SU-DHL-6 (cell line): ENCODE data around the gene QKI.

ENCODE experiments used
- H2AFZ ChIP-seq: fragments of 200-600 bp; sonication (generic); 2 replicates; pipeline ENCODE4 v1.6.1; 2014; ENCODE audit warnings: low read depth, mild to moderate bottlenecking, moderate library complexity, mixed read lengths, antibody characterized with exemption, low read length; ENCODE audit not compliant: severe bottlenecking
- H3F3A ChIP-seq: fragments of 200-600 bp; shearing (Covaris generic); 2 replicates; pipeline ENCODE4 v1.6.0; 2016; ENCODE audit warnings: antibody characterized with exemption, mild to moderate bottlenecking; ENCODE audit not compliant: insufficient read depth
- H3K27ac ChIP-seq: fragments of 200-600 bp; sonication (generic); 2 replicates; pipeline ENCODE4 v1.5.1; 2016; ENCODE audit warnings: low read depth, mild to moderate bottlenecking, low read length, moderate library complexity, mixed read lengths
- H3K27me3 ChIP-seq: fragments of 200-600 bp; sonication (generic), shearing (Covaris generic); 2 replicates; pipeline ENCODE4 v1.6.0; 2014; ENCODE audit warnings: mild to moderate bottlenecking, low read length
- H3K36me3 ChIP-seq: fragments of 200-600 bp; sonication (generic); 2 replicates; pipeline ENCODE4 v1.6.1; 2014; ENCODE audit warnings: mild to moderate bottlenecking, low read length, mixed read lengths
- H3K4me2 ChIP-seq: fragments of 300-600, 200-600 bp; shearing (Covaris generic), sonication (generic); 2 replicates; pipeline ENCODE4 v1.6.0; 2014; ENCODE audit warnings: low read length, low read depth, mild to moderate bottlenecking; ENCODE audit not compliant: poor library complexity, severe bottlenecking
- H3K4me3 ChIP-seq: fragments of 200-600 bp; sonication (generic); 2 replicates; pipeline ENCODE4 v1.5.1; 2014; ENCODE audit warnings: antibody characterized with exemption, low read length, mild to moderate bottlenecking, mixed read lengths; ENCODE audit not compliant: insufficient read depth, poor library complexity, severe bottlenecking
- H3K79me2 ChIP-seq: fragments of 200-600 bp; sonication (generic); 2 replicates; pipeline ENCODE4 v1.6.1; 2014; ENCODE audit warnings: mild to moderate bottlenecking, low read length, moderate library complexity; ENCODE audit not compliant: insufficient read depth
- H3K9ac ChIP-seq: fragments of 200-600 bp; sonication (generic); 2 replicates; pipeline ENCODE4 v1.7.0; 2014; ENCODE audit warnings: mild to moderate bottlenecking, low read length
- H3K9me2 ChIP-seq: fragments of 200-600 bp; sonication (generic); replicated peaks from 2 replicates; pipeline ENCODE4 v1.6.1; 2014; ENCODE audit warnings: low read length; ENCODE audit not compliant: insufficient read depth
- H3K9me3 ChIP-seq: fragments of 200-600 bp; sonication (generic); 2 replicates; pipeline ENCODE4 v1.6.1; 2014; ENCODE audit warnings: low read length, mixed read lengths; ENCODE audit not compliant: insufficient read depth
- H4K20me1 ChIP-seq: fragments of 200-600 bp; sonication (generic); 2 replicates; pipeline ENCODE4 v1.6.1; 2014; ENCODE audit warnings: low read depth, mild to moderate bottlenecking, antibody characterized with exemption, low read length, moderate library complexity, mixed read lengths
- EZH2phosphoT487 ChIP-seq: fragments of 200-600 bp; sonication (generic), shearing (Covaris generic); conservative IDR thresholded peaks from 2 replicates; pipeline ENCODE4 v1.6.1; 2018; ENCODE audit warnings: mild to moderate bottlenecking, antibody characterized with exemption, low read length, moderate library complexity, mixed read lengths
- TF ChIP-seq, protein P1 (sequence below): fragments of 200-600 bp; sonication (generic); IDR thresholded peaks from one replicate; pipeline ENCODE4 v1.5.1; 2017; ENCODE audit warnings: antibody characterized with exemption, mild to moderate bottlenecking, low read length, moderate library complexity; ENCODE audit not compliant: insufficient read depth, poor library complexity, severe bottlenecking

QKI gene

DNA sequence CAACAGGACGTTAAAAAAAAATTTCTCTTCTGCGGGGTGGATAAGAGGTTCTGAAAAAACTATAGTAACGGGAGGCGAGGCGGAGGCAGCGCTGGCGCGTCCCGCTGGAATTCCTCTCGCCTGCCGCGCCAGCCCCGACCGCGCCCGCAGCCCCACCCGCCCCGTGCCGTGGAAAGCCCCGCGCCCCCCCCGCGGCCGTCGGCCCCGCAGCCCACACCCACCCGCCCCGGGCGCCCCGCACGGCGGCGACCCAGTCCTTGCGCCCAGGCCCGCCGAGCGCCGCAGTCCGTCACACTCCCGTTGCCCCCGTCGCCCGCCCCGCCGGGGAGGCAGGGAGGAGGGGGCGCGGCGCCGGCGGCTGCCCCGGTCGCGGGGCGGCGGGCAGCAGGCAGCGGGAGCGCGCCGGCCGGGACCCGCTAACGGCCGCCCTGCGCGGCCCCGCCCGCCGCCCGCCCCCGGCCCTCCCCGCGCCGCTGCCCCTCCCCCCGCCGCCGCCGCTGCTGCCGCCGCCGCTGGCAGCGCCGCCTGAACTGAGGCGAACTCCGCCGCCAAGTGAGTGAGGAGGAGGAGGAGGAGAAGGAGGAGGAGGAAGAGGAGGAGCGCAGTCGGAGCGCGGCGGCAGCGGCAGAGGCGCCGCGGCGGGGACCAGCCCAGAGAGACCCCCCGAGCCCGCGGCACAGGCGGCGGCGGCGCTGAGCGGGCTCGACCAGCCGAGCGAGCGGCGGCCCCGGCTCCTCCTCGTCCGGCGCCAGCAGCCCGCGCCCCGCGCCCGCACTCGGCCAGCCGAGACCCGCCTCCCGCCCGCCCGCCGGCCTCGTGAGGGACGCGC, at the start of gene QKI:
QKI (plus strand) TSS at position 602 of the 829 bp plus-strand sequence. CDS start 476 bp downstream, outside the sequence.
- Histone ChIP-seq H3F3A (peaks cover 18% of the 10 kb centered on the region), H3K27me3 (no peaks in the 10 kb centered on the region), H2AFZ (peak within 1 kb of the TSS; percentile 93), H3K4me2 (peak within 1 kb of the TSS; percentile 97), H3K9ac (peak within 1 kb of the TSS; percentile 84), H3K9me2 (no peaks in the 10 kb centered on the region), H3K9me3 (no peaks in the 10 kb centered on the region), H3K4me3 (peak within 1 kb of the TSS; percentile 79), H4K20me1 (peaks cover 21% of the 10 kb centered on the region), H3K27ac (peak within 1 kb of the TSS; percentile 82), H3K36me3 (no peaks in the 10 kb centered on the region), H3K79me2 (peaks cover 37% of the 10 kb centered on the region)
- no peak for TF ChIP-seq EZH2phosphoT487
- TF ChIP-seq, protein P1, sequence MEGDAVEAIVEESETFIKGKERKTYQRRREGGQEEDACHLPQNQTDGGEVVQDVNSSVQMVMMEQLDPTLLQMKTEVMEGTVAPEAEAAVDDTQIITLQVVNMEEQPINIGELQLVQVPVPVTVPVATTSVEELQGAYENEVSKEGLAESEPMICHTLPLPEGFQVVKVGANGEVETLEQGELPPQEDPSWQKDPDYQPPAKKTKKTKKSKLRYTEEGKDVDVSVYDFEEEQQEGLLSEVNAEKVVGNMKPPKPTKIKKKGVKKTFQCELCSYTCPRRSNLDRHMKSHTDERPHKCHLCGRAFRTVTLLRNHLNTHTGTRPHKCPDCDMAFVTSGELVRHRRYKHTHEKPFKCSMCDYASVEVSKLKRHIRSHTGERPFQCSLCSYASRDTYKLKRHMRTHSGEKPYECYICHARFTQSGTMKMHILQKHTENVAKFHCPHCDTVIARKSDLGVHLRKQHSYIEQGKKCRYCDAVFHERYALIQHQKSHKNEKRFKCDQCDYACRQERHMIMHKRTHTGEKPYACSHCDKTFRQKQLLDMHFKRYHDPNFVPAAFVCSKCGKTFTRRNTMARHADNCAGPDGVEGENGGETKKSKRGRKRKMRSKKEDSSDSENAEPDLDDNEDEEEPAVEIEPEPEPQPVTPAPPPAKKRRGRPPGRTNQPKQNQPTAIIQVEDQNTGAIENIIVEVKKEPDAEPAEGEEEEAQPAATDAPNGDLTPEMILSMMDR, result no peak

DNA sequence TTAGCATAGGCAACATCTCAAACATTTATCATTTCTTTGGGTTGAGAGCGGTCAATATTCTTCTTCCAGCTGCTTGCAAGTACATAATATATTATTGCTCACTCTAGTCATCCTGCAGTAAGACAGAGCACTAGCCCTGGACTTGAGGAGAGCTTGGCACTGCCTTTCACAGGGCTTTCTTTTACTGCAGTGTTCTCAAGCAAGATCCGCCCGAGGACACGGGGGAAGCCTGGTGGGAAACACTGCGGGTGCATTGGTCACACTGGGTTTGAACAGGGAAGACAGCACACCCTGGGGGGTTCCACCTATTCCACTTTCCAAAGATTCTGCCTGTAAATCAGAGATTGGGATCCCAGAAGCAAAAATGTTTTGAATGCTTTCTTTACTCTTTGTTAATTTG, 48.2 kb upstream of the QKI start:
- no peaks in the 10 kb centered on the region for H3K9me2 ChIP-seq

DNA sequence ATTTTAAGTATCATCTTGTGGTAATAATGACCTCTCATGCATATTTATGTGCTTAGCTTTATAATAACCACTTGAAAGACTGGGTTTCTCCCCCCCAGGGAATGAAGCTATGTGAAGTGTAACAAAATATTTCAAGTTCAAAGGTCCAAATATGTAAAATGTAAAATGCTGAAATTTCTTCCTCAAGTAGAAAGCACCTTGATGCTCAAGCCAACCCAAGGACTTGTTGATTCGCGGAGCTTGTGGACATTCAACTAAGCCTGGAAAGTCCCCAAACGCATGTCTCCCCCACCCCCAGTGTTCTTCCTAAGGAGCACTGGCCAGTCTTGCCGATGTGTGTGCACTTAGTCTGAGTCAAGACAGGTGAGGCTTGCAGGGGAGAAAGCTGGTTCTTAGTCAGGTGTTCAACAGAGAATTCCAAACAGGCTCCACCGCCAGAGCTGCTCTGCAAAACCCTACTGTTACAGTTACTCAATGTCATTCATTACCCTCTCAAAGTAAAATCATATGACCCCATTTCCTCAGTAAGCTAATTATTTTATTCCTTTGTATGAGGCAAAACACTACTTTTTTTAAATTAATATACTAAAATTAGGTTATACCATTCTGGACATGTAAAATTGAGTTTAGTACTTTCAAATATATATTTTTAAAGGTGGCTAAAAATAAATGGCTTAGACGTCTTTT, 46.9 kb upstream of the QKI start:
- no peaks in the 10 kb centered on the region for H3K79me2 ChIP-seq
- no peak overlapping the region for H3K27ac ChIP-seq
- H3F3A ChIP-seq, result no peaks in the 10 kb centered on the region
- no peak overlapping the region for H3K9ac ChIP-seq
- H3K4me2 ChIP-seq, result no peak overlapping the region
- TF ChIP-seq EZH2phosphoT487, result no peak
- TF ChIP-seq, protein P1, result no peak
- H3K27me3 ChIP-seq, result no peaks in the 10 kb centered on the region
- no peaks in the 10 kb centered on the region for H3K9me3 ChIP-seq
- no peaks in the 10 kb centered on the region for H4K20me1 ChIP-seq
- no peaks in the 10 kb centered on the region for H3K9me2 ChIP-seq
- H3K36me3 ChIP-seq, result no peaks in the 10 kb centered on the region
- H3K4me3 ChIP-seq, result no peak overlapping the region
- H2AFZ ChIP-seq, result no peak overlapping the region

More for the DNA sequence above, 48.2 kb upstream of the QKI start:
- Histone ChIP-seq H3K4me2 (no peak overlapping the region), H3K9ac (no peak overlapping the region), H3K4me3 (no peak overlapping the region), H3K9me3 (no peaks in the 10 kb centered on the region), H2AFZ (no peak overlapping the region), H3K79me2 (no peaks in the 10 kb centered on the region), H3K27me3 (no peaks in the 10 kb centered on the region), H3K27ac (no peak overlapping the region), H3F3A (no peaks in the 10 kb centered on the region), H3K36me3 (no peaks in the 10 kb centered on the region), H4K20me1 (no peaks in the 10 kb centered on the region)
- TF ChIP-seq EZH2phosphoT487, result no peak
- TF ChIP-seq, protein P1, result no peak
